HL-60/S4 (cell line): Measurements from ENCODE around the gene CYP2B6.
"Not testable (repeated sequence)": the region's sequence is repeated elsewhere in the genome, so short reads cannot be mapped to it uniquely, and the experiment has no call there.

Experiments used
- in situ Hi-C: fragments of 300-500 bp; cut with MboI; formaldehyde crosslinking; loops from 2 replicates; pipeline ENCODE4 v1.14.3; 2022; ENCODE audit warnings: low sequenced_read_pairs

CYP2B6 gene

GRCh38 chr19:40979759-40980158, 11.3 kb upstream of the CYP2B6 start:
- in situ Hi-C loops = not testable (repeated sequence)

GRCh38 chr19:40980743-40981442, 10.2 kb upstream of the CYP2B6 start:
- in situ Hi-C loops = not testable (repeated sequence)

- in situ Hi-C loops = no loop called here
Observed at GRCh38 chr19:40981591-40981990, 9.5 kb upstream of the CYP2B6 start.

- in situ Hi-C loops = no loop called here
Observed at GRCh38 chr19:40982594-40983101, 8.4 kb upstream of the CYP2B6 start.

- in situ Hi-C loops = no loop called here
Observed at GRCh38 chr19:40989453-40989852, 1.6 kb upstream of the CYP2B6 start.

GRCh38 chr19:40995355-40995754, 4.3 kb downstream of the CYP2B6 start:
- in situ Hi-C loops = no loop called here

GRCh38 chr19:40999018-40999417, 7.9 kb downstream of the CYP2B6 start:
- in situ Hi-C loops = not testable (repeated sequence)

- in situ Hi-C loops = no loop called here
Observed at GRCh38 chr19:41000310-41000737, 9.2 kb downstream of the CYP2B6 start.

- in situ Hi-C loops = no loop called here
Observed at GRCh38 chr19:41001243-41001971, 10.3 kb downstream of the CYP2B6 start.

- in situ Hi-C loops = not testable (repeated sequence)
Observed at GRCh38 chr19:41003656-41004055, 12.6 kb downstream of the CYP2B6 start.

GRCh38 chr19:41009700-41010235, 18.7 kb downstream of the CYP2B6 start:
- in situ Hi-C loops = no loop called here

GRCh38 chr19:41013359-41013758, 22.3 kb downstream of the CYP2B6 start:
- in situ Hi-C loops = no loop called here

- in situ Hi-C loops = no loop called here
Observed at GRCh38 chr19:41014643-41015042, 23.6 kb downstream of the CYP2B6 start.

GRCh38 chr19:41016488-41017071, 25.5 kb downstream of the CYP2B6 start:
- in situ Hi-C loops = no loop called here

GRCh38 chr19:41018736-41019290, 27.7 kb downstream of the CYP2B6 start:
- in situ Hi-C loops = no loop called here

- in situ Hi-C loops = no loop called here
Observed at GRCh38 chr19:41019346-41019745, 28.3 kb downstream of the CYP2B6 start.

- in situ Hi-C loops = no loop called here
Observed at GRCh38 chr19:41023193-41023592, 32.1 kb downstream of the CYP2B6 start.

GRCh38 chr19:41025411-41025810, 34.3 kb downstream of the CYP2B6 start:
- in situ Hi-C loops = no loop called here

GRCh38 chr19:41025871-41026270, 34.8 kb downstream of the CYP2B6 start:
- in situ Hi-C loops = no loop called here

- in situ Hi-C loops = no loop called here
Observed at GRCh38 chr19:41027273-41027967, 36.3 kb downstream of the CYP2B6 start.
